ENCODE measurements around the gene TSPAN33.
"Not testable (repeated sequence)": the region's sequence is repeated elsewhere in the genome, so short reads cannot be mapped to it uniquely, and the experiment has no call there.

Gene TSPAN33

DNA sequence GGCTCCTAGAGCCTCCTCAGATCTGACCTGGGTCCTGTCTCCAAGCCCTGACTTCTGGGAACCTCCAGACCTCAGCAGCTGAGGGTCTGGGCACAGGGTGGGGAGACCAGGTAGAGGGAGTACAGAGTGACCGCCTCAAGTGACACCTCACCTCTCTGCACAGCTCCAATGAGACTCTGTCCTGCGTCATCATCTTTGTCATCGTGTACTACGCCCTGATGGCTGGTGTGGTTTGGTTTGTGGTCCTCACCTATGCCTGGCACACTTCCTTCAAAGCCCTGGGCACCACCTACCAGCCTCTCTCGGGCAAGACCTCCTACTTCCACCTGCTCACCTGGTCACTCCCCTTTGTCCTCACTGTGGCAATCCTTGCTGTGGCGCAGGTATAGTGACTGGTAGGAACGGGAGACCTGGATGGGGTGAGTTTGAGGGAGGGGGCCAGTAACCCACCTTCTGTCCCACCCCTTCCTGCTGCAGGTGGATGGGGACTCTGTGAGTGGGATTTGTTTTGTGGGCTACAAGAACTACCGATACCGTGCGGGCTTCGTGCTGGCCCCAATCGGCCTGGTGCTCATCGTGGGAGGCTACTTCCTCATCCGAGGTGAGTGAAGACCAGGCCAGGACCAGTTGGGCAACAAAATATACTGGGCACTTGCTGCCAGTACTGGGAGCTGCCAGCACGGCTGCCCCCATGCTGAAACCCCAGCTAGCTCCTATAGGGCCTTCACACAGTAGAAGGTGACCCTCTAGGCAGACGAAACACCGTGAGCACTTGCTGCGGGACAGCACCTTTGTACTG lies 61.7 kb downstream of the TSPAN33 start:
- DNase-seq (ENCODE audit: low read depth in 2 of 2, low spot score in 1 of 2), result no peak

DNA sequence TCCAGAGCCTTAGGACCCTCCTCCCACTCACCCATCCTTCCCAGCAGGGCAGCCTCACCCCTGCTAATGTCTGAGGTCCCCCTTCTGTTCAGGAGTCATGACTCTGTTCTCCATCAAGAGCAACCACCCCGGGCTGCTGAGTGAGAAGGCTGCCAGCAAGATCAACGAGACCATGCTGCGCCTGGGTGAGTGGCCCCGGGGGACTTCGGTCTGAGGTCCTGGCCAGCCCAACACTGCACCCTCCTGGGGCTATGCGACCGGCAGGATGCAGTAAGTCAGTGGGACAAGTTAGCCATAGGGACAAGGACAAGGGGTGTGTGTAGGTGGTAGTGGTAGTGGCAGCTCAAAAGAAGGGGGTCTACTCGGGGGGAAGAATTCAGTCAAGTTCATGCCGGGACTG lies 64.2 kb downstream of the TSPAN33 start:
- no peak for DNase-seq (ENCODE audit: low read depth in 2 of 2, low spot score in 1 of 2)

DNA sequence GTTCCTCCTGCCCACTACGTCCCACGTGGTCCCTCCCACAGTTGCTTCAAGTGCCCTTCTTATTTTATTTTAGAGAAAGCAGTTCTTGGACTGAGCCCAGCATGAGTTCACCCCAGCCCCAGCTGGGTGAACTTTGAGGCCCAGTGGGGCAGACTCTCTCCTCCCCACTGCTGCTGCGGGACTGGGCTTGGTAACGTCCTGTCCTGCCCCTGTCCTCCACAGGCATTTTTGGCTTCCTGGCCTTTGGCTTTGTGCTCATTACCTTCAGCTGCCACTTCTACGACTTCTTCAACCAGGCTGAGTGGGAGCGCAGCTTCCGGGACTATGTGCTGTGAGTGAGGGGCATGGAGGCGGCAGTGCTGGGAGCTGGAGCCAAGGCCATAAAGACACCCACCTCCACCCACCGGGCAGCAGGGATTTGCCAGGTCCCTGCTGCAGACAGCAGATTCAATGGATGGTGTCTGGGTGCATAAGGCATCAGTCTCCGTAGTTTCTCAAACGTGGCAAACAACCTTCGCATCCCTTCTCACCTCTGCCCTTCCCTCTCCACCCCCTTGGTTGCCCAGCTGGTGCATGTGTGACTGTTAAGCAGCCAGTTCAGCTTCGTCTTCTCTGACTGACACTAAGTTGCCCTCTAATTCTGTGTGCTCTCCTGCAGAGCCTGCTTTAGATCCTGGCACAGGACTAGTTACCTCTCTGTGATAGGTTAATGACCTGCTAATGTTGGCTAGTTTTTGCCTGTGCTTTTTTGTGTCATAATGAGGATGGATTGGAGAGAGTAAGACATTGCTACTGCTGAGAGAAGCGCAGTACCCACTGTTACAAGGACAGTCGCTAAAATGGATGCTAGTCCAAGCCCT lies 64.8 kb downstream of the TSPAN33 start:
- DNase-seq (ENCODE audit: low read depth in 2 of 2, low spot score in 1 of 2), result no peak

DNA sequence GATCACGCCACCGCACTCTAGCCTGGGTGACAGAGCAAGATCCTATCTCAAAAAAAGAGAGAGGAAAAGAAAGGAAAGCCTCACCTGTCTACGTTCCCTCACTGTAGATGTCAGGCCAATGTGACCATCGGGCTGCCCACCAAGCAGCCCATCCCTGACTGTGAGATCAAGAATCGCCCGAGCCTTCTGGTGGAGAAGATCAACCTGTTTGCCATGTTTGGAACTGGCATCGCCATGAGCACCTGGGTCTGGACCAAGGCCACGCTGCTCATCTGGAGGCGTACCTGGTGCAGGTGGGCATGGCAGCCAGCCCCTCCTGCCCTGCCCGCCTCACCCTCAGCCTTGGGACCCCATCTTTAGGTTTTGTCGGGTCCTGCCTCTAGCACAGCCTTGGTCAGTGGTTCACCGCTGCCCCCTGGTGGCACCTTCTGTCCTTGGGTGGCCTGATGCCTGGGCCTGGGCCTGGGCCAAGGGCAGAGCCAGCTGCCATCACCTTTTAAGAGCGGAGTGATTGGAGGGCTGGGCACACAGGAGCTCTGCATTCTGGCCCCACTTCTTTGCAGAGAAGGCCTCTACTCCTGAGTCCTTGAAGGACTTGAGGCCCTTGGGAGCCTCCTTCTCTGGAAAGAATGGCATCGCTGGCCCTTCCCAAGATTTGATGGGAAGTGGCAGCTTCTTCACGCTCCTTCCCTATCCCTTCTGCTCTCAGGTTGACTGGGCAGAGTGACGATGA lies 65.9 kb downstream of the TSPAN33 start:
- DNase-seq (ENCODE audit: low read depth in 2 of 2, low spot score in 1 of 2), result peak; percentile 31 to 47

DNA sequence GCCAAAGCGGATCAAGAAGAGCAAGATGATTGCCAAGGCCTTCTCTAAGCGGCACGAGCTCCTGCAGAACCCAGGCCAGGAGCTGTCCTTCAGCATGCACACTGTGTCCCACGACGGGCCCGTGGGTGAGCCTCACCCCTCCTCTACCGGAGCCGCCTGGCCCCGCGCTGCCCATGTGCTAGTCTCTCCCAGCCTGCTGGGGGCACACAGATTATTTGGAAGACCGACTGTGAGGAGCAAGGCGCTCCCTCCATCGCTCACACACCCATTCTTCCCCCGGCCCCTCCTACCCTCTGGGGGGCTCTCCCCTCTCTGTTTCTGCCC lies 66.4 kb downstream of the TSPAN33 start:
- DNase-seq (ENCODE audit: low read depth in 2 of 2, low spot score in 1 of 2), result no peak

DNA sequence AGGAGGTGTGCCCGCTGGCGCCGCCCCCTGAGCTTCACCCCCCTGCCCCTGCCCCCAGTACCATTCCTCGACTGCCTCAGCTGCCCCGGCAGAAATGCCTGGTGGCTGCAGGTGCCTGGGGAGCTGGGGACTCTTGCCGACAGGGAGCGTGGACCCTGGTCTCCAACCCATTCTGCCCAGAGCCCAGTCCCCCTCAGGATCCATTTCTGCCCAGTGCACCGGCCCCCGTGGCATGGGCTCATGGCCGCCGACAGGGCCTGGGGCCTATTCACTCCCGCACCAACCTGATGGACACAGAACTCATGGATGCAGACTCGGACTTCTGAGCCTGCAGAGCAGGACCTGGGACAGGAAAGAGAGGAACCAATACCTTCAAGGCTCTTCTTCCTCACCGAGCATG lies 67.6 kb downstream of the TSPAN33 start:
- DNase-seq (ENCODE audit: low read depth in 2 of 2, low spot score in 1 of 2), result no peak

DNA sequence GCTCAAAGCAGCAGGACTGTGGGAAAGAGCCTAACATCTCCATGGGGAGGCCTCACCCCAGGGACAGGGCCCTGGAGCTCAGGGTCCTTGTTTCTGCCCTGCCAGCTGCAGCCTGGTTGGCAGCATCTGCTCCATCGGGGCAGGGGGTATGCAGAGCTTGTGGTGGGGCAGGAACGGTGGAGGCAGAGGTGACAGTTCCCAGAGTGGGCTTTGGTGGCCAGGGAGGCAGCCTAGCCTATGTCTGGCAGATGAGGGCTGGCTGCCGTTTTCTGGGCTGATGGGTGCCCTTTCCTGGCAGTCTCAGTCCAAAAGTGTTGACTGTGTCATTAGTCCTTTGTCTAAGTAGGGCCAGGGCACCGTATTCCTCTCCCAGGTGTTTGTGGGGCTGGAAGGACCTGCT lies 68.1 kb downstream of the TSPAN33 start:
- no peak for DNase-seq (ENCODE audit: low read depth in 2 of 2, low spot score in 1 of 2)

DNA sequence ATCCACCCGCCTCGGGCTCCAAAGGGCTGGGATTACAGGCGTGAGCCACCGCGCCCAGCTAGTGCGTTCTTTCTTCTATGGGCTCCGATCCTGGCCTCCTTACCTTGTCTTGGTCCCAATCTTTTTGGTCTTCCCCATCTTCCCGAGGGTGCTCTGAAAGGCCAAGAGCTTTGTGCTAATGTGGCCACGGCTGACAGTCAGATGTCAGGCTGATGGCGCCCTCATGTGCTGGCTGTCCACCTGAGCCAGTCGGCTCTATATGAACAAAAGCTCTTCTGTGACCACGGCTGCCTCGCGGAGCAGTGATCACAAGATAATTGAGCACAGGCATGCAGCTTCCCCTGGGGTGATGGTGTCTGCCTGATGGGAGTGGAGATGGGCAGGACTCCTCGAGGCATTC lies 69.3 kb downstream of the TSPAN33 start:
- no peak for DNase-seq (ENCODE audit: low read depth in 2 of 2, low spot score in 1 of 2)

DNA sequence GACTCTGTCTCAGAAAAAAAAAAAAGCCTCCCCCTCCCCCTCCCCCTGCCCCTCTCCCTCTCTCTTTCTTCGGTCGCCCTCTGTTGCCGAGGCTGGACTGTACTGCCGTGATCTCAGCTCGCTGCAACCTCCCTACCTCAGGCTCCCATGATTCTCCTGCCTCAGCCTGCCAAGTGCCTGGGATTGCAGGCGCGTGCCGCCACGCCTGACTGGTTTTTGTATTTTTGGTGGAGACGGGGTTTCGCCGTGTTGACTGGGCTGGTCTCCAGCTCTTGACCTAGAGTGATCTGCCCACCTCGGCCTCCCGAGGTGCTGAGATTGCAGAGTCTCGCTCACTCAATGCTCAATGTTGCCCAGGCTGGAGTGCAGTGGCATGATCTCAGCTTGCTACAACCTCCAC lies 71.2 kb downstream of the TSPAN33 start:
- DNase-seq (ENCODE audit: low read depth in 2 of 2, low spot score in 1 of 2), result not testable (repeated sequence)

DNA sequence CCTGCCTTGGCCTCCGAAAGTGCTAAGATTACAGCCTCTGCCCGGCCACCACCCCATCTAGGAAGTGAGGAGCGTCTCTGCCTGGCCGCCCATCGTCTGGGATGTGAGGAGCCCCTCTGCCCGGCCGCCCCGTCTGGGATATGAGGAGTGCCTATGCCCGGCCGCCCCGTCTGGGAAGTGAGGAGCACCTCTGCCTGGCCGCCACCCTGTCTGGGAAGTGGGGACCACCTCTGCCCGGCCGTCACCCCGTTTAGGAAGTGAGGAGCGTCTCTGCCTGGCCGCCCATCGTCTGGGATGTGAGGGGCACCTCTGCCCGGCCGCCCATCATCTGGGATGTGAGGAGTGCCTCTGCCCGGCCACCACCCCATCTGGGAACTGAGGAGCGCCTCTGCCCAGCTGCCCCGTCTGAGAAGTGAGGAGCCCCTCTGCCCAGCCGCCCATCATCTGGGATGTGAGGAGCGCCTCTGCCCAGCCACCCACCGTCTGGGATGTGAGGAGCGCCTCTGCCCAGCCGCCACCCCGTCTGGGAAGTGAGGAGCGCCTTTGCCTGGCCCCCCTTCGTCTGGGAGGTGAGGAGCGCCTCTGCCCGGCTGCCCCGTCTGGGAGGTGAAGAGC lies 71.7 kb downstream of the TSPAN33 start:
- not testable (repeated sequence) for DNase-seq (ENCODE audit: low read depth in 2 of 2, low spot score in 1 of 2)

DNA sequence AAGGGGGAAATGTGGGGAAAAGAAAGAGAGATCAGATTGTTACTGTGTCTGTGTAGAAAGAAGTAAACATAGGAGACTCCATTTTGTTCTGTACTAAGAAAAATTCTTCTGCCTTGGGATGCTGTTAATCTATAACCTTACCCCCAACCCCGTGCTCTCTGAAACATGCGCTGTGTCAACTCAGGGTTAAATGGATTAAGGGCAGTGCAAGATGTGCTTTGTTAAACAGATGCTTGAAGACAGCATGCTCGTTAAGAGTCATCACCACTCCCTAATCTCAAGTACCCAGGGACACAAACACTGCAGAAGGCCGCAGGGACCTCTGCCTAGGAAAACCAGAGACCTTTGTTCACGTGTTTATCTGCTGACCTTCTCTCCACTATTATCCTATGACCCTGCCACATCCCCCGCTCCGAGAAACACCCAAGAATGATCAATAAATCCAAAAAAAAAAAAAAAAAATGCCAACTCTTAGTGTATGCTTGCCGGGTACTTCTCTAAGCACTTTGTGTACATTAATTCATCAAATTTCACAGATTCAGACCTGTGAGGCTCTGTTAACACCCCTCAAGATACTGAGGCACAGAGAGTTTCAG lies 72.4 kb downstream of the TSPAN33 start:
- DNase-seq (ENCODE audit: low read depth in 2 of 2, low spot score in 1 of 2), result not testable (repeated sequence)

DNA sequence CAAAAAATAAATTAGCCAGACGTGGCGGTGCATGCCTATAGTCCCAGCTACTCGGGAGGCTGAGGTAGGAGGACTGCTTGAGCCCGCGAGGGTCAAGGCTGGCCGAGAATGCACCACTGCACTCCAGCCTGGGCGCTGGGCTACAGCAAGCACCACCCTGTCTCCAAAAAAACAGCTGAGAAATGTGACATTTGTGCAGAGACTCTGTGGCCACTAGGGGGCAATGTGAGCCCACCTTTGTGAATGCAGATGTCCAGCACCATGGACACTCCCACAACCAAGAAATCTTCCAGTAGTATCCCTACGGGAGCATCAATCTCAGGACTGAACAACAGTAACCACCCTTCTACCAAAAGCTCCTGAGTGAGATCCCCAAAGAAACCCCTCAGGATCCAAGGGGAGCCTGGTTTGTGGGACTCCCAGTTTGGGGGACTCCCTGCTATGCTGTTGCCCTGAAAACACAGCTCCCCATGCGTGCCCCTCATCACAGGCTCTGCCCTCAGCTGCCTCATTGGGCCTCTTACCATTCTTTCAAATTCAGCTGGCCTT lies 74.1 kb downstream of the TSPAN33 start:
- DNase-seq (ENCODE audit: low read depth in 2 of 2, low spot score in 1 of 2), result peak; percentile 55 to 60

DNA sequence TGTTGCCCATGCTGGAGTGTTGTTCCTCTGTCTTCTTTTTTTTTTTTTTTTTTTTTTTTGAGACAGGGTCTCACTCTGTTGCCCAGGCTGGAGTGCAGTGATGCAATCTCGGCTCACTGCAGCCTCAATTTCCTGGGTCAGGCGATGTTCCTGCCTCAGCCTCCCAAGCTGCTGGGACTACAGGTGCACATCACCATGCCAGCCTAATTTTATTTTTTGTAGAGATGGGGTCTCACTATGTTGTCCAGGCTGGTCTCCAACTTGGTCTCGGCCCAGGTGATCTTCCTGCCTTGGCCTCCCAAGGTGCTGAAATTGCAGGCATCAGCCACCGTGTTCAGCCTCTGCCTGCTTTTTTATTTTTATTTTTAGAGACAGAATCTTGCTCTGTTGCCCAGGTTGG lies 74.7 kb downstream of the TSPAN33 start:
- not testable (repeated sequence) for DNase-seq (ENCODE audit: low read depth in 2 of 2, low spot score in 1 of 2)

Measured in stimulated activated CD8-positive, alpha-beta memory T cell treated with anti-CD3 and anti-CD28 coated beads, Interleukin-4, amount 100 ng/mL, for 1 hour (primary cell).